Suprapubic skin (tissue), 4 donors: ENCODE data around the gene PRR15L. TPM values are rescaled to one million over a fixed set of nuclear protein-coding genes. Genes with fewer than 3 reads are reported as not detected.
"Not testable (repeated sequence)": the region's sequence is repeated elsewhere in the genome, so short reads cannot be mapped to it uniquely, and the experiment has no call there.

Experiments
- DNase-seq, 2 donors: peaks; one replicate each; pipeline ENCODE4 v3.0.0-alpha.2; 2019; ENCODE audit warnings: low spot score in 2 of 2
- H3K27ac ChIP-seq: fragments of 200-600 bp; sonication (generic); one replicate; pipeline ENCODE4 v1.5.1; 2019
- H3K27me3 ChIP-seq: fragments of 200-600 bp; sonication (generic); one replicate; pipeline ENCODE4 v1.5.1; 2019
- H3K36me3 ChIP-seq: fragments of 200-600 bp; sonication (generic); one replicate; pipeline ENCODE4 v1.5.1; 2019
- H3K4me1 ChIP-seq: fragments of 200-600 bp; sonication (generic); one replicate; pipeline ENCODE4 v1.5.1; 2019
- H3K4me3 ChIP-seq: fragments of 200-600 bp; sonication (generic); one replicate; pipeline ENCODE4 v1.5.1; 2019; ENCODE audit warnings: mild to moderate bottlenecking
- H3K9me3 ChIP-seq: fragments of 200-600 bp; sonication (generic); one replicate; pipeline ENCODE4 v1.5.1; 2019
- CTCF ChIP-seq, 2 donors: fragments of 200-600 bp in 1 of 2; fragments of 450-650 bp in 1 of 2; sonication (generic) in 1 of 2; IDR thresholded peaks; one replicate each; pipeline ENCODE4 v1.5.1; 2016 to 2019; ENCODE audit warnings: antibody characterized with exemption in 2 of 2, mild to moderate bottlenecking in 1 of 2, moderate library complexity in 1 of 2
- EP300 ChIP-seq: sonication (generic); formaldehyde crosslinking; IDR thresholded peaks from one replicate; pipeline ENCODE4 v1.6.1; 2017; ENCODE audit warnings: antibody characterized with exemption
- POLR2A ChIP-seq, 2 donors: fragments of 450-650 bp; IDR thresholded peaks; one replicate each; pipeline ENCODE4 v1.6.1; 2017; ENCODE audit warnings: antibody characterized with exemption in 2 of 2, mild to moderate bottlenecking in 2 of 2, moderate library complexity in 2 of 2
- POLR2AphosphoS5 ChIP-seq, 3 donors: sonication (generic); formaldehyde crosslinking; IDR thresholded peaks; one replicate each; pipeline ENCODE4 v1.6.1; 2017; ENCODE audit warnings: antibody characterized with exemption in 3 of 3
- WGBS: methylation state at CpG from one replicate; pipeline ENCODE4 v1.1.5; 2018; 5-methylcytosine and 5-hydroxymethylcytosine counted together
- total RNA-seq, 4 donors: library from RNA; depleted of rRNA; stranded (reverse); fragments of >200 nt; gene quantifications; one replicate each; pipeline ENCODE4 v1.1.0, GENCODE V29; 2016

Gene PRR15L
- total RNA-seq, 4 donors from 2014 or later, result 11.4 to 27.1 (median 21.8) TPM

- TF ChIP-seq POLR2AphosphoS5 (IDR thresholded peaks at IDR 0.05) (no peak), EP300 (no peak), CTCF (IDR thresholded peaks at IDR 0.05) (no peak), POLR2A (IDR thresholded peaks at IDR 0.05) (no peak)
- no peaks in the 10 kb centered on the region for H3K27me3 ChIP-seq
- no peaks in the 10 kb centered on the region for H3K9me3 ChIP-seq
- peaks cover 67% of the 10 kb centered on the region for H3K36me3 ChIP-seq
- WGBS, result 93% methylated on average over 16 of the region's 20 CpGs
- no peak for DNase-seq
- no peak overlapping the region for H3K4me3 ChIP-seq
- no peak overlapping the region for H3K27ac ChIP-seq
- peaks cover 11% of the 10 kb centered on the region for H3K4me1 ChIP-seq
Measured at GRCh38 chr17:47927821-47928400, 29.8 kb downstream of the PRR15L start.

- Histone ChIP-seq H3K4me3 (no peak overlapping the region), H3K4me1 (peaks cover 11% of the 10 kb centered on the region), H3K36me3 (peaks cover 70% of the 10 kb centered on the region), H3K27ac (no peak overlapping the region), H3K9me3 (no peaks in the 10 kb centered on the region), H3K27me3 (no peaks in the 10 kb centered on the region)
- WGBS, result 89% methylated on average over 3 of the region's 3 CpGs
- TF ChIP-seq CTCF (IDR thresholded peaks at IDR 0.05), result no peak
- TF ChIP-seq POLR2AphosphoS5 (IDR thresholded peaks at IDR 0.05), result no peak
- TF ChIP-seq EP300, result no peak
- TF ChIP-seq POLR2A (IDR thresholded peaks at IDR 0.05), result no peak
- no peak for DNase-seq
Measured at GRCh38 chr17:47925678-47925988, 32.0 kb downstream of the PRR15L start.

GRCh38 chr17:47924785-47925677 lies 32.7 kb downstream of the PRR15L start:
- DNase-seq, result no peak
- H3K9me3 ChIP-seq, result no peaks in the 10 kb centered on the region
- H3K27me3 ChIP-seq, result no peaks in the 10 kb centered on the region
- peaks cover 66% of the 10 kb centered on the region for H3K36me3 ChIP-seq
- peaks cover 10% of the 10 kb centered on the region for H3K4me1 ChIP-seq
- no peak for TF ChIP-seq POLR2A (IDR thresholded peaks at IDR 0.05)
- TF ChIP-seq EP300, result no peak
- TF ChIP-seq CTCF (IDR thresholded peaks at IDR 0.05), result no peak
- no peak for TF ChIP-seq POLR2AphosphoS5 (IDR thresholded peaks at IDR 0.05)
- H3K27ac ChIP-seq, result no peak overlapping the region
- 85% methylated on average over 23 of the region's 23 CpGs for WGBS
- H3K4me3 ChIP-seq, result no peak overlapping the region

- peaks cover 55% of the 10 kb centered on the region for H3K36me3 ChIP-seq
- not testable (repeated sequence) for H3K4me1 ChIP-seq, H3K27me3 ChIP-seq, H3K27ac ChIP-seq, H3K4me3 ChIP-seq, H3K9me3 ChIP-seq, DNase-seq
- 96% methylated on average over 14 of the region's 14 CpGs for WGBS
Measured at GRCh38 chr17:47919889-47920288, 37.8 kb downstream of the PRR15L start.

- Histone ChIP-seq H3K27ac (no peak overlapping the region), H3K27me3 (no peaks in the 10 kb centered on the region), H3K4me1 (no peaks in the 10 kb centered on the region), H3K36me3 (peaks cover 47% of the 10 kb centered on the region), H3K4me3 (no peak overlapping the region), H3K9me3 (no peaks in the 10 kb centered on the region)
- 97% methylated on average over 2 of the region's 2 CpGs for WGBS
- DNase-seq, result no peak
- TF ChIP-seq EP300 (no peak), POLR2A (IDR thresholded peaks at IDR 0.05) (no peak), POLR2AphosphoS5 (IDR thresholded peaks at IDR 0.05) (no peak), CTCF (IDR thresholded peaks at IDR 0.05) (no peak)
Measured at GRCh38 chr17:47918991-47919390, 38.7 kb downstream of the PRR15L start.
